EH (cell line): ENCODE results near the gene KLHDC10.
A peak's percentile ranks its signal among the peaks of the same experiment; 100 is the strongest.
"Not testable (repeated sequence)": the region's sequence is repeated elsewhere in the genome, so short reads cannot be mapped to it uniquely, and the experiment has no call there.

Source experiments
- DNase-seq: peaks from one replicate; pipeline ENCODE4 v3.0.0-alpha.2; 2015; ENCODE audit warnings: low read depth

KLHDC10 gene

DNA sequence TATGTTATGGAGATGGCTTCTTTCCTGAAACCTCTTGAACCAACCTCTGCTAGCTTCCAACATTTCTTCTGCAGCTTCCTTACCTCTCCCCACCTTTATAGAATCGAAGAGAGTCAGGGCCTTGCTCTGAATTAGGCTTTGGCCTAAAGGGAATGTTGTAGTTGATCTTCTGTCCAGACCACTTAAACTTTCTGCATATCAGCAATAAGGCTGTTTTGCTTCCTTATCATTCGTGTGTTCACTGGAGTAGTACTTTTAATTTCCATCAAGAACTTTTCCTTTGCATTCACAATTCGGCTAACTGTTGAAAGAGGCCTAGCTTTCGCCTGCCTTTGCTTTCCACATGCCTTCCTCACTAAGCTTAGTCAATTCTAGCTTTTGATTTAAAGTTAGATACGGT is 48.0 kb downstream of the KLHDC10 start:
- DNase-seq, result no peak

DNA sequence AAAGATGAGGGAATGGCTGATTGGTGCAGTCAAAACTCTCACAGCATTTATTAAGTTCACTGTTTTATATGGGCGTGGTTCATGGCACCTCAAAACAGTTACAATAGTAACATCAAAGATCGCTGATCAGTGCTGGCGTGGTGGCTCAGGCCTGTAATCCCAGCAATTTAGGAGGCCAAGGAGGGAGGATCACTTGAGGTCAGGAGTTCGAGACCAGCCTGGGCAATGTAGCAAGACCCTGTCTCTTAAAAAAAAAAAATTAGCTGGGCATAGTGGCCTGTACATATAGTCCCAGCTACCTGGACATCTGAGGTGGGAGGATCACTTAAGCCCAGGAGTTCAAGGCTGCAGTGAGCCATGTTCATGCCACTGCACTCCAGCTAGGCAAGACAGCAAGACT is 48.5 kb downstream of the KLHDC10 start:
- DNase-seq, result no peak

DNA sequence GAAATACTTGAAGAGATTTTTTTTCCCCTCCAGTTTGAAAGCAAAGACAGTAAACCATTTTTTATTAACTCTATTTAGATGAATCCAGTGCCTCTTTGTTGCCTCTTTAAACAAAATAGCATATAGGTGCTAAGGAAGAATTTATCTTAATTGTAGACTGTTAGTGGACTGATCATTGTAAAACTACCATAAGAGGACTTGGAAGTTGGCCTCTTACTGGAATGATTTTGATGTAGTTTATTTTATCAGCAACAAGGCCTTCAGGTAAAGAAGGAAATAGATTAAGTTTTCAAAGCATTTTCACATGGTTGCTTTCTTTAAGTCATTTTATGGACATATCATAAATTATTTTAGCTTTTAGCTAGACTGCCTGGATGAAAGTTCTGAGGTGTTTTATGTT is 53.2 kb downstream of the KLHDC10 start:
- DNase-seq, result no peak

DNA sequence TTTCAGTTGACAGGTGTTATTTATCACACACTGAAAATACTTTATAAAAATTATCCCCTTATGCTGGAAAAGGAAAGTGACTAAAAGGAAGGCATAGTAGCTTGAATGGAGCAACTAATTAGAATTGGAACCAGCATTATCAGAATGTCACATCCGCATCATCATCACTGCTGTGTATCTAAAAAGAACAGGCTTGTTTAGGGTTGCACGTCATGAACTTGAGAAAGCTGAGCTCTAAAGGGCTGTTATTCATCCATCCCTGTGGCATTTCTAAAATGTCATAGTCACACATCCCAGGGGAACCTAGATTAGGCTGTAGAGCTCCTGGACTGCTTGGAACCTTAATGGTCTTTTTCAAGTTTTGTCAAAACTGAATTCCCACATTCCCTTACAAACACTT is 54.4 kb downstream of the KLHDC10 start:
- DNase-seq, result no peak

DNA sequence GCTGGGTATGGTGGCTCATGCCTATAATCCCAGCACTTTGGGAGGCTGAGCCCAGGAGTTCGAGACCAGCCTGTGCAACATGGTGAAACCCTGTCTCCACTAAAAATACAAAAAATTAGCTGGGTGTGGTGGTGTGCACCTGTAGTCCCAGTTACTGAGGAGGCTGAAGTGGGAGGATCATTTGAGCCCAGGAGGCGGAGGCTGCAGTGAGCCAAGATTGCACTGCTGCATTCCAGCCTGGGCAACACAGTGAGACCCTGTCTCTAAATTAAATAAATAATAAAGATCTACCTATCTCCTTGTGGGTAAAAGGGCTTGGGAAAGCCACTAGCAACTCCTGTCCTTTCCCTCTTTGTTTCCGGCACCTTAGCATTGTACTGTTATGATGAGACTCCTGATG is 56.5 kb downstream of the KLHDC10 start:
- DNase-seq, result not testable (repeated sequence)

DNA sequence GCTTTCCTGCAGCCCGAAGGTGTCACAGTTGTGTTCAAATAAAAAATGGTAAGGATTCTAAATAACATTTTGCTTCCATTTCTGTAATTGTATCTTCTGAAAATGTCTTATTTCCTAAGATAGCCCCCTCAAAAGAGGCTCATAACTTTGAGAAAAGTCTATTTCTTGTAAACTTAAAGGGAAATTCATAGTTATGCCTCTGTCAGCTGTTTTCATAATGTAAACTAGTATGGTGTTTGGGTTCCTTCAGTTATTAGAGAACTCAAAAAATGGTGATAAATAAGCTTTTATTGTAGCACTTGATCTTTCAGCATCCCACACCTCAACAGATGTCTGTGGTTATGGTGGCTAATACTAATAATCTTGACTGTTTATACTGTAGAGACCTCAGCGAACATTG is 57.1 kb downstream of the KLHDC10 start:
- DNase-seq, result no peak

DNA sequence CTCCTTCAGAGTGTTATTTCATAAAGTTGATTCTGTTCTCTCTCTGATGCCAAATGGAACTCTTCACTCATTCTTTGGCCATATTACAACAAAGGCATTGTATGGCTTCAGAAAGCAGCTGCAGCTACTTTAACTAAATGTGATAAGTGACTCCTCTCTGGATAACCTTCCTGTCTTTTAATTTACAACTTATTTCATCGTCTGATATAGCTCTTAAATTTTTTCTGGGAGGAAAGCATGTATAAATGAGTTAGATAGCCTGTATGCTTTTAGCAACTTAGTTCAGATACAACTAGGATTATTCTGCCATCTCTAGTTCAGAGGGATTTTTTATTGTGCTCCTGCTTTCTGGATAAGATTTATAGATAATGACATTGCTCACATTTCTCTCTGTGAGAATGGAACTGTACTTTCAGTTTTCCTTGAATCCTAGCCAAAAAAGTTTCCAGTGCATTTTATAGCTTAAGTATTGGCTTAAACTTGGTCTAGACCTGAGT is 57.5 kb downstream of the KLHDC10 start:
- DNase-seq, result peak; percentile 73

DNA sequence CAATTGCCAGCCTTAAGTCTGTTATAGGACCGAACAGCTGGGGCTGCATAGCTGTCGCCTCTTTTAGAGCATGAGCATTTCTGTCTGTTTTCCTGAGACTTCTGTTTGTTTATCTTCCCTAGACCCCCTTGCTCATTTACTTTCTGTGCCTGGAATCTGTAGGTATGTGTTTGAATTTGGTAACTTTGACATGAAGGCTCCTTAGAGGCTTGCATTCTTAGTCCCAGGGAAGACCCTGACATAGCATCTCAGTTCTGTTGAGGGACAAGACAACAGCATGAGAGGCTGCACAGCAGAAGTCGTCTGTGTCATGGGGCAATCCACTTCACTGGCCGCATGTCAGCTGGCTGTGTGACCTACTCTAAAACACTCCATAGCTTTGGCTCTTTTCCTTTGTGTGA is 58.7 kb downstream of the KLHDC10 start:
- no peak for DNase-seq

DNA sequence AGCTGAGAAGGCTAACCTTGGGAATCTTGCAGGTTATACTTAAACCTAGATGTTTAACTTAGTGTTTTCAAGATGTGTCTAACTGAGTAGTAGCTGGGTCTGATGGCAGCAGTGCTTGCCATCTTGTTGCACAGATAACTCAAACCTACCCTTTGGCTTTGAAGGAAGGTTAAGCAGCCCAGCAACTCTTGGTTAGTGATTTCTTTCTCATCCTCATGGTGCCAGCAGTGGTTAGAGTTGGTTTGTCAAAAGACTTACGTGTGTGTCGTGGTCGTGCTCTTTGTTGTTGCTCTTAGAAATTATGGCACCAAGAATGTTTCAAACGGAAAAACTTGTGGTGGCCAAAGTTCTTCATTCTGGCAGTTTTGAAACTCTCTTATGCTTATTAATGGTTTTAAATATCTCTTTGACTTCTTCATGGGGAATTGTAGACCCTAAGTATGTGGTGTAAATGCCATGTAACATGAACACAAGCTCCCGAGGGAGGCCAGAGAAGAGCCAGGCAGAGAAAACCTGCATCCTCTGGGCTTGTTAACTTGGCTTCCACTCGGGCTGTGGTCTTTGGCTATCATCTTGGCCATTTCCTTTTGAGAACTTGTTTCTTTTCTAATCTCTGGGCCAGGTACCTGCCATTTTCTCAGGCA is 61.0 kb downstream of the KLHDC10 start:
- DNase-seq, result no peak

DNA sequence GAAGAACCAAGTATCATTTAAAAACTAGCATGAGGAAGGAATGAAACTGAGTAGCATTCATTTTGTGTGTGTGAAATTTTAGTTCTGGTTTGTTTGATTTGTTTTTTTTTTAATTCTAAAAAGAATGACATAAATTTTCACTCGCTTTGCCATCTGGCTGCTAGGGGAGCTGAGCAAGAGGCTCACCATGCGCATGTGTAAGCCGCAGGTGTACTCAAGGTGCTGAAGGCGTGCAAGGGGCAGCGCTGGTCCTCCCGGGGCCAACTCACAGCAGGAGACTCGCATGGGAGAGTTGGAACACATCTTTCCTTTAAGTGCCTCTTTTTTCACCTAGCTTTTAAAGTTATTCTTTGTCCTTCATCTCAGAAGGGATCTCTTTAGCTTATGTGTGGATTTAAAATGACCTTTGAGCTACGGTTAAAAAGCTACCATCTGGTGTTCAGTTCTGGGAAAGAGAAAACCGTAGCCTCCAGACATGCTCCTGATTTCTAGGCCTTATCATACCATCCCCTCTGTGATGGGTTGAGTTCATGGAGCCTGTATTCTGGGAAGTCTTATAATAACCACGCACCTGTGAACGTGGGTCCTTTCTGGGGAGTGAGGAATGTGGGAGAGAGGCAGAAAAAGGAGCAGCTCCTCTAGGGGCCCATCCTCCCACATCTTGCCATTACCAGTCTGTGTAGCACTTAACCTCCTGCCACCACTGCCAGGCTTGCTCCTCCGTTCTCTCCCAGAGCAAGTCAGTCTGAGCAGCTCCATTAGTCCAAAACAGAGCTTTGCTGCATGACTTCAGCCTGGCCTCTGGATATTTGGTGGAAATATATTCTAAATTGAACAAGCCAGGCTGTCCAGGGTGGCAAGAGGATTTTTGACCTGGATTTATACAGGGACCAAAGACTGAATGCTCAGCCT is 61.9 kb downstream of the KLHDC10 start:
- DNase-seq, result no peak

DNA sequence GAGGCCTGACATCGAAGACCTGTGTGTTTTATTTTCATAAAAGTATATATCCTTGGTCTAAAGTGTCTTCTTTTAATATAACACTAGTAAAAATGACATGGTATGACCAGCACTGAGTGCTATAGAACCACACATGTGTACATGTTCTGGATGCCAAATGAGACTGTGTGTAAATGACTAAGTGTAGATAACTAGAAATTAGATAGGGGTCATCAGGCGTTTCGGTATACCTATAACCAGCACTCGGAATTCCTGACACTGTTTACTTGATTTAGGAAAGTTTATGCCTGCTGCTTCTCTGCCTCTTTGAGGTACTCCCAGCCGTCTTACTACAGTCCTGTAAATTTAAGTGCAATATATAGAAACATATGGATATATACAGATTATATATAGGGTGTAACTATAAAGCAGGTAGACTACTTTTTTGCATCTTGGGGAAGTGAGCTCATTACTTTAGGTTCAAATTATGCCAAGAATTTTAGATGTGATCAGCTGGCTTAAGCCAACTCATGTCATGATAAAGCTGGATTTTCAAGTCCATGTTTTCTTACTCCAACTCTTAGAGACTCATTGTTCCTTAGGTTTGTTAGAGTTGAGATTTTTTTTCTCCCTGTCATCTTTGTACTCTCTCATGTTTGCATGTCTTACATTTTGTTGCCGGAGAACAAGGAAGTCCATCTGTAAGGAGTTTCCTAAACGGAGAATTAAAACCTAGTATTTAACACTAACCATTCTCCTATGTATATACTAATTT is 62.9 kb downstream of the KLHDC10 start:
- no peak for DNase-seq

DNA sequence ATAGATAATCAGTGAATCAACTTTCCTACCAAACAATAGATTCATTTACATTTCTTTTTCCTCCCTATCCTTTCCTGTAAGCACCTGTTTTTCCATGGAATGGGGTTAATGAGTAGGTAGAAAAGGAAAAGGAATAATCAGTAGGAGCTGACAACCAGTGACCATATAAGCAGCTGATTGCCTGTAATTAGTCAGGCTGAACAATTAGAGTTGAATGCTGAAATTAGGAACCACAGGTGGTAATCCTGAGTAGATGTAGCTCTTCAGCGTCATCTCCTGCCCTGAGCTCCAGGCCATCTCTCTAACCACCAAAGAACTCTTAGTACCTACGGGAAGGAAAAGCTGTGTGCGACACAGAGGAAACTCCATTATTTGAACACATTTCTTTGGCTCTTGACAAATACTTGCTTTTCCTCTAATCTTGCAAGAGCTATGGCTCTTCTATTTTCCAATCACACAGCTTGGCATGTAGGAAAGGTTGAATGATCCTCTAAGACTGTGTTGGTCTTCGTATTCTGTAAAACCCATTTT is 63.8 kb downstream of the KLHDC10 start:
- no peak for DNase-seq

DNA sequence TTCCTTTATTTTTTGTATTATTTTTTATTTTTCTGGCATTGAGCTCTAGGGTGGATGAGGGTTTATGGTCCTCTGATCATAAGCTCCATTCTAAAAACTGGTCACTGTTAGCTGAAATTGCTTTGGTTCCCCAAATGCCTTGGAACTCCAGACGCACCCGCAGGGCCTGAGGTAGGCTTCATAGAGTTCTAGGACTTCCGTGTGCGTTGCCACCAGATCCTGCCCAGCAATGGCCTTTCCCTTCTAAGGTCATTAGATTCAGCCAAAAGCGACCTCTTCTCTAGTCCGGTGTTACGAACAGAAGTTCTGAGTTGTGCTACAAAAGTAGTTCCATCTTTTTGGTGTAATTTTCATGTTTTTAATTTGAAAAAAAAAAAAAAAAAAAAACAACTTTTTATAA is 64.4 kb downstream of the KLHDC10 start:
- no peak for DNase-seq

DNA sequence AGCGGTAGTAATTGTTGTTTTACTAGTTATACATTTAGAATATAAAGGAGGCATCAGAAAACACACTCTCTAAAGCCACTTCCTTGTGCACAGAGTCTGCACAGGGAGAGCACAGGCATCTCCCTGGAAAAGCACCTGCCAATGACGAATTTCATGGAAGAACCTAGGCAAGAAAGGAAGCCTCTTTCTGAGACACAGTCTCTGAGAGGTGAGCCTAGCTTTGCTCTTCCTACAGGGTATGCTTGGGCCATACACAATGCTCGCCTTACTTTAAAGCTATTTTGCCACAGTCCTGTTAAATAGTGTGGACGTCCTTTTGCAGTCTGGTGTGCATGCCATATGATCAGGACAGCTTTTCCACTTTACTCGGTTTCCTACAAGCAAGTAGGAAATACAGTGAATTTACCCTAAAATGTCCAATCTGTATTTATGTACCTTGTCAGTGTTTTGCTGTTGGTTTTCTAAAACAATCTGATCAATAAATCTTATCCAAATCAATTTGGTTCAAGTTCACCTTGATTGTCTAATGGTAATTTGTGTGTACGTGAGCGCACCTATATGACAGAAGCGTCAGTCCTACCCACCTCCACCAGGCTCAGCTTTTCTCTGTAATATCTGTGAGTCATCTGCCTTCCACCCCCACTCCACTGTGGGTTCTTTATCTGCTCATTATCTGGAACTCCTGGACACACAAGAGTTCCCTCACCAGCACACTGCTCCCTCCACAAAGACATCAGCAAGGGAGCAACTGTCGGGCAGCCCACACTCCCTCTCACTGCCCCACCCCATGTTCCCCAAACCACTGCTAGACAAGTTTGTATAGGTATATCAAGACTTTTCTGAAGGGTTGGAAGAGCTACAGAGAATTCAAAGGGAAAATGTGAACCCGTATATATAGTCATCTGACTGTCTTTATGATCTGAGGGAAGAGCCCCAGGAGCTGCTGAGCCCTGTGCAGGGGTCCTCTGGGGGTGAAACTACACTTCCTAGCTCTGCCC is 65.2 kb downstream of the KLHDC10 start:
- DNase-seq, result peak; percentile 52

DNA sequence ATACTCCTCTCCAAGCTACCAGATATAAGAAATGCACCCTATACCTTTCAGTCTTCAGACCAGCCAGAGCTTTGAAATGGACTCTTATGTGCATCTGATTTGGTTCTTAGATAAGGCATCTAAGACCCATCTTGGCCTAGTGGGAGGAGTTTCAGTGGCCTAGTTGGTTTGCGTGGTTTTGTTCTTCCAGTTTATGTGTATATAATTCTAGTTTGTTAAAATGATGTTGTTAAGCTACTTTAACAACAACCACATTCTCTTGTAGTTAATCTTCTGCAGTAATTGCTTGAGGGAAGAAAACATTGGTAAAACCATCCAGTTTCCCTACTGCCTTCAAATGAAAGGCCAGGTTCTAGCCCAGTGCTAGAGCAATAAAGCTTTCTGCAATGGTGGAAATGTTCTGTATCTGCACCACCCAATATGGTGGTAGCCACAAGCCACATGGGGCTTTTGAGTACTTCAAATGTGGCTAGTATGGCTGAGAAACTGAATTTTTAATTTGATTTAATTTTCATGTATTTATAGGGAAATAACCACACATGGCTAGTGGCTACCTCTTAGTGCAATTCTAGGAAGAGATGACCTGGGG is 66.3 kb downstream of the KLHDC10 start:
- no peak for DNase-seq

DNA sequence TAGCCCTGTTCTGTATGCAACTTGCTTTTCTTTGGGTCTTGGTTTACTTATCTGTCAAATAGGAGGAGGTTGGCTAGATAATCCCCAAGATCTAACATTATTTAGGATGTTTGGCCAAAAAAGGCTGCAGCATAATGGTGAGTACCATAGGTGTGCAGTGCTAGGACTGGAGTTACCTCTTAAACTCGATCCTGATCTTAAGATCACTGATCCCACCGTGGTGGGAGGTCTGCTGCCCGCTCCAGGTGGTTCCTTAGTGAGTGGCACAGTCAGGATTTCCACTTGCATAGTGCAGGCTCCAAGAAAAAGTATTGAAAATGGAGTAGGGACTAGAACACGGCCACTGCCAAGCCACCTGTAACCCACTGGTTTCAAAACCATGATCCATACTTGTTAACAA is 66.9 kb downstream of the KLHDC10 start:
- DNase-seq, result no peak

DNA sequence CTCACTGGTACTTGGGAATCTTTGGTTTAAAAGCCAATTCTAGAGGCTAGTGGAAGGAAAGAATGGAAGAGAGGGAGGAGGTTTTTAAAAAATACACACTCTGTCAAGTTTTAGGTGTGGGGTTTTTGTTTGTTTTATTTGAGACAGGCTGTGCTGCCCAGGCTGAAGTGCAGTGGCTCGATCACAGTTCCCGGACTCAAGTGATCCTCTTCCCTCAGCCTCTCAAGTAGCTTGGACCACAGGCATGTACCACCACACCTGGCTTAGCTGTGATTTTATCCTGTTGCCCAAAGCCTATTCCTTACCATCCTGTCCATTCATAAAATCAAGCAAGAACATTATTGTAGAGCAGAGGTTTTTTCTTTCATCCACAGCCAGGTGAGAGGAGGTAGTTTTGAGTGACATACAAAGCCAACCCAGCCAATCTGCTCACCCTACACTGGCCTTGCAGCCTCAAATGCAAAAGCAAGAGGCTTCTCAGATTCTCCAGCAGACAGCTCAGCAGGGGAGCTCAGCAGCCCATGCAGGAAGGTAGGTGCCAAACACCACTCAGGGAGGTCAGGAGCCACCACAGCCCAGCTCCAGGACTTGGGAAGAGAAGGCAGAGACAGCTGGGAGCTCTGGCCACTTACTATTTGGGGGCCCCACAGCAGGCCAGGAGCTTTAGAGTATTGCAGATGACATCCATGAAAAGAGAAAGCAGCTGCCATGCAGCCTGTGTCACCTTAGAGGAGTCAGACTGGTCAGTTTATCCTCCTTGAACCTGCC is 69.0 kb downstream of the KLHDC10 start:
- no peak for DNase-seq

DNA sequence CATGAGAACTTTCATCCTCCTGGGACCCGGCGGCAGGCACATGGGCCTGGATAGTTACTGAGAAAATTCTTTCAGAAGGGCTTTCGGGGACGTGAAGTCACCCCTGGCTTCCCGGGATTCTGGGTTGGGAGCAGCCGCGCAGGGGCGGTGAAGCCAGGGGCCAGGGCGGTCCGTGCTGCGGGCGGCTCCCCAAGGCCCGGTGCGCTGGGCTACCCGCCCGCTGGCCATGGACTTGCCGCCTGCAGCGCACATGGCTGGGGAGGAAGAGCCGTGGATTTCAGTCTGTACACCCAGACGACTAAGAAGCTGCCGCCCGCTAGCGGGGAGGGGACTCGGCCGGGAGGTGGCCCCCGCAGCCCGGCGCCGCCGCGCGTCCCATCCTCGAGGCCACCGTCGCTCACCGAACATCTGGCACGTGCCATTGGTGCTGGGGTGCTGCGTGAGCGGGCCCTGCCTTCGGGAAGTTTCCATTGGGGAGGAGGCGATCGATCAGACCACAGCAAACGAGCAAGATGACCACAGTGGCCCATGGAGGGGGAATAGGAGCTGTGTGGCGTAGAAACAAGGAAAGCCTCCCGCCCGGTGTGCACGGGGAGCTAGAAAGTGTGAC is 70.3 kb downstream of the KLHDC10 start:
- no peak for DNase-seq

DNA sequence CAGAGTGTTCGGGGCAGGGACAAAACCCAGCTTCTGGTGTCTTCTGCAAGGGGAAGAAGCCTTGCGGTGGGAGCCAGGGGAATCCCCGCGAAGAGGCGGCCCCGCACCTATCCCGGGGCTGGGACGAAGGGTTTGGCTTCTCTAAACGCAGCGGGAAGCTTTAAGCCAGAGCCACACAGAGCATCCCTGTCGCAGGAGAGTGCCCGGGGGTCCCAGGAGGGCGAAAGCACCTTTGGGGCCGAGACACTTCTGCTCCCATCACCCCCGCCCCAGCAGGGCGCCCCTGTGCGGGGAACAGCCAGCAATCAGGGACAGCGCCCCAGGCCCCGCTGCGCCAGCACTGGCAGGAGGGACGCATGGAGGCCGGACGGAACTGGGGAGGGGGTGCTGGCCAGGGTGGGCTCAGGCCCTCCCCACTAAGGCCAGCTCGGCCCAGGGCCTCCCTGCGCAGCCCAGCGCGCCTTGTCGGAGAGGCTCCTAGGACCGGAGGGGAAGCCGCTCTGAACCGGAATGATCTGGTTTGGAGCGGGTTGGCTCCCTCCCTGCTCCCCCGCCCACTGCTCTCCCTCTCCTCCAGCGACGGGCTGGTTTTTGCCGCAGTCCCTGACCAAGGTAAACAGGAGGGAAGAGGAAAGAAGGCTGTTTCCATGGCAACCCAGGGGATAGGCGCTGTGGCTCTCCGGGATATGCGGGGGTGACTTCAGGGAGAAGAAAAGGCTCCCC is 71.0 kb downstream of the KLHDC10 start:
- DNase-seq, result peak; percentile 62
